NCI-H2171 treated with DMSO at 0.1 percent for 48 hours (cell line): ENCODE measurements around the gene ACOD1.
"Not testable (repeated sequence)": the region's sequence is repeated elsewhere in the genome, so short reads cannot be mapped to it uniquely, and the experiment has no call there.

Experiments used
- DNase-seq: peaks from one replicate; lab custom pipeline; 2025; lab: John Stamatoyannopoulos, UW

The ACOD1 gene

GRCh38 chr13:76948149-76948548 is at the start of gene ACOD1:
Gene ACOD1 (plus strand): TSS chr13:76948511. CDS start chr13:76948559, 48 bp downstream.
- no peak for DNase-seq

- not testable (repeated sequence) for DNase-seq
Observed at GRCh38 chr13:76899066-76899465, 49.2 kb upstream of the ACOD1 start.

- peak; percentile 82 for DNase-seq
Observed at GRCh38 chr13:76903544-76904162, 44.7 kb upstream of the ACOD1 start.

GRCh38 chr13:76904507-76904906 is 43.8 kb upstream of the ACOD1 start:
- DNase-seq = no peak

GRCh38 chr13:76912476-76912875 is 35.8 kb upstream of the ACOD1 start:
- no peak for DNase-seq

GRCh38 chr13:76913898-76914297 is 34.4 kb upstream of the ACOD1 start:
- DNase-seq = no peak

GRCh38 chr13:76917095-76917494 is 31.2 kb upstream of the ACOD1 start:
- DNase-seq = no peak

- not testable (repeated sequence) for DNase-seq
Observed at GRCh38 chr13:76917755-76918481, 30.4 kb upstream of the ACOD1 start.

- no peak for DNase-seq
Observed at GRCh38 chr13:76921516-76921915, 26.8 kb upstream of the ACOD1 start.

GRCh38 chr13:76925115-76925514 is 23.2 kb upstream of the ACOD1 start:
- DNase-seq = no peak

- DNase-seq = no peak
Observed at GRCh38 chr13:76927955-76928354, 20.4 kb upstream of the ACOD1 start.

GRCh38 chr13:76928456-76928855 is 19.9 kb upstream of the ACOD1 start:
- no peak for DNase-seq

GRCh38 chr13:76929320-76929719 is 19.0 kb upstream of the ACOD1 start:
- no peak for DNase-seq

GRCh38 chr13:76929851-76930374 is 18.4 kb upstream of the ACOD1 start:
- peak; percentile 31 for DNase-seq

GRCh38 chr13:76932076-76932475 is 16.2 kb upstream of the ACOD1 start:
- no peak for DNase-seq

GRCh38 chr13:76934671-76935070 is 13.6 kb upstream of the ACOD1 start:
- peak; percentile 68 for DNase-seq

GRCh38 chr13:76936763-76937162 is 11.5 kb upstream of the ACOD1 start:
- no peak for DNase-seq

GRCh38 chr13:76937281-76937820 is 11.0 kb upstream of the ACOD1 start:
- no peak for DNase-seq

- DNase-seq = no peak
Observed at GRCh38 chr13:76939215-76939614, 9.1 kb upstream of the ACOD1 start.

- DNase-seq = no peak
Observed at GRCh38 chr13:76942363-76942762, 5.9 kb upstream of the ACOD1 start.

GRCh38 chr13:76943646-76944045 is 4.7 kb upstream of the ACOD1 start:
- no peak for DNase-seq

- DNase-seq = no peak
Observed at GRCh38 chr13:76944456-76944855, 3.9 kb upstream of the ACOD1 start.

GRCh38 chr13:76950101-76950500 is 1.8 kb downstream of the ACOD1 start:
- no peak for DNase-seq
